Esophagus squamous epithelium (tissue), 4 donors: ENCODE results near the gene QSER1.

Source experiments
- CTCF ChIP-seq, 6 experiments: fragments of 450-650 bp in 4 of 6; fragments of 200-600 bp in 2 of 6; sonication (generic) in 2 of 6; IDR thresholded peaks; one replicate each; pipeline ENCODE4 v1.5.1; 2016 to 2019; ENCODE audit warnings: antibody characterized with exemption in 6 of 6, mild to moderate bottlenecking in 4 of 6, moderate library complexity in 4 of 6
- POLR2A ChIP-seq, 4 donors: fragments of 450-650 bp; IDR thresholded peaks; one replicate each; pipeline ENCODE4 v1.6.1; 2017; ENCODE audit warnings: antibody characterized with exemption in 4 of 4, mild to moderate bottlenecking in 4 of 4, moderate library complexity in 3 of 4

GRCh38 chr11:32858731-32859130 is 33.9 kb upstream of the QSER1 start:
- TF ChIP-seq CTCF (IDR thresholded peaks at IDR 0.05) (peak in 2 of 6 experiments; percentile 8 to 28), POLR2A (IDR thresholded peaks at IDR 0.05) (no peak)
